ENCODE measurements around the gene DRC3.

The DRC3 gene

DNA sequence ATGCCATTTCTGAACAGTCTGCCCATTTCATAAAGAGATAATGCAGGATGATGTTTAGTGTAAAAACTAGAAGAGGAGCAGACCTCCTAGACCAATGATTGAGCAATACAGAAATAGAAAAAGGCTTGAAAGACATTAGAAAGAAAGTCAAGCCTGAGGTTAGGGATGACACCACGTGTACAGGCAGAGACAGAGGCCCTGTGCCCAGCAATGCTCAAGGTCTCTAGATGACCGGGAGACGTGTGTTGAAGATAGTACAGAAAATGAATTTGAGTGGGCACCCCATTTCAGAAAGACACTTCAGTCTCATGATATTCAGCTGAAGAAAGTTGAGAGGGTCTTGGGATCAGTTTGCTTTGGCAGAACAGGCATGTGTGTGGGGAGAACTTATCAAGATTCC is 71.9 kb downstream of the DRC3 start:
- TF ChIP-seq, protein P1, sequence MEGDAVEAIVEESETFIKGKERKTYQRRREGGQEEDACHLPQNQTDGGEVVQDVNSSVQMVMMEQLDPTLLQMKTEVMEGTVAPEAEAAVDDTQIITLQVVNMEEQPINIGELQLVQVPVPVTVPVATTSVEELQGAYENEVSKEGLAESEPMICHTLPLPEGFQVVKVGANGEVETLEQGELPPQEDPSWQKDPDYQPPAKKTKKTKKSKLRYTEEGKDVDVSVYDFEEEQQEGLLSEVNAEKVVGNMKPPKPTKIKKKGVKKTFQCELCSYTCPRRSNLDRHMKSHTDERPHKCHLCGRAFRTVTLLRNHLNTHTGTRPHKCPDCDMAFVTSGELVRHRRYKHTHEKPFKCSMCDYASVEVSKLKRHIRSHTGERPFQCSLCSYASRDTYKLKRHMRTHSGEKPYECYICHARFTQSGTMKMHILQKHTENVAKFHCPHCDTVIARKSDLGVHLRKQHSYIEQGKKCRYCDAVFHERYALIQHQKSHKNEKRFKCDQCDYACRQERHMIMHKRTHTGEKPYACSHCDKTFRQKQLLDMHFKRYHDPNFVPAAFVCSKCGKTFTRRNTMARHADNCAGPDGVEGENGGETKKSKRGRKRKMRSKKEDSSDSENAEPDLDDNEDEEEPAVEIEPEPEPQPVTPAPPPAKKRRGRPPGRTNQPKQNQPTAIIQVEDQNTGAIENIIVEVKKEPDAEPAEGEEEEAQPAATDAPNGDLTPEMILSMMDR (IDR thresholded peaks at IDR 0.05; ENCODE audit: low read depth, low read length, missing control alignments), result no peak
- in situ Hi-C loops (cut with HindIII; ENCODE audit: low sequenced_read_pairs), result loop anchor here (25.0 kb wide), 1 partner anchor 382 kb away; no protein-coding TSS in a partner anchor

DNA sequence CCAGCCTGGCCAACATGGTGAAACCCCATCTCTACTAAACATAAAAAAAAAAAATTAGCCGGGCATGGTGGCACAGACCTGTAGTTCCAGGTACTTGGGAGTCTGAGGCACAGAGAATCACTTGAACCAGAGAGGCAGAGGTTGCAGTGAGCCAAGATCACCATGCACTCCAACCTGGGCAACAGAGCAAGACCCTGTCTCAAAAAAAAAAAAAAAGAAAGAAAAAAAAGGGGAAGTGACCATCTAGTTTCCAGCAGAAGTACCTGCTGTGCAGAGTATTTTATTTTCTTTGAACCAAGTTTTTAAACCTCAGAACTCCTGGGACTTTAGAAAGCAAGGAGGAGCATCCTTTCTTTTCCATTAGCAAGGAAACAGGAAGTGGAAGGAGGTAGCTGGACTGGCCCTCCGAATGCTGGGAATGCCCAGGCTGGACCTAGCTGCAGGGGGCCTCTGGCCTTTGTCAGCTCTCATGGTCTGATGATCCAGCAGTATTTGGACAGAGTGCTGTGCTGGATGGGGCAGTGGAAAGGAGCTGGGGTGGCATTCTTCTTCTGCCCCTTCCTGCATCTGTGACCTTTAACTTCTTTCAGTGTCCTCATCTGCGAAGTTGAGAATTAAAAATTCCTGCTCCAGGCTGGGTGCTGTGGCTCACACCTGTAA is 73.2 kb downstream of the DRC3 start:
- TF ChIP-seq, protein P1 (IDR thresholded peaks at IDR 0.05; ENCODE audit: low read depth, low read length, missing control alignments), result no peak
- in situ Hi-C loops (cut with HindIII; ENCODE audit: low sequenced_read_pairs), result loop anchor here (25.0 kb wide), 1 partner anchor 384 kb away; no protein-coding TSS in a partner anchor
- no peak for DNase-seq (ENCODE audit: low read depth)
- H3K4me3 ChIP-seq (ENCODE audit: low read depth, low read length), result no peak overlapping the region

More for the DNA sequence above, 71.9 kb downstream of the DRC3 start:
- no peak overlapping the region for H3K4me3 ChIP-seq (ENCODE audit: low read depth, low read length)
- DNase-seq (ENCODE audit: low read depth), result no peak

DNA sequence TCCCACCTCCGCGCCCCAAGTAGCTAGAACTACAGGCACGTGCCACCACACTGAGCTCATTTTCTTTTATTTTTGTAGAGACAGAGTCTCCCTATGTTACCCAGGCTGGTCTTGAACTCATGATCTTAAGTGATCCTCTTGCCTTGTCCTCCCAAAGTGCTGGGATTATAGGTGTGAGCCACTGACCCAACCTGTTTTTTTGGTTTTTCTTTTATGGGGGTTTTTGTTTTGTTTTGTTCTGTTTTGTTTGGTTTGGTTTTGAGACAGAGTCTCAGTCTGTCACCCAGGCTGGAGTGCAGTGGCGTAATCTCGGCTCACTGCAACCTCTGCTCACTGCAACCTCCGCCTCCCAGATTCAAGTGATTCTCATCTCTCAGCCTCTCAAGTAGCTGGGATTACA is 82.9 kb downstream of the DRC3 start:
- in situ Hi-C loops (cut with HindIII; ENCODE audit: low sequenced_read_pairs), result no loop called here
- DNase-seq (ENCODE audit: low read depth), result no peak
- H3K4me3 ChIP-seq (ENCODE audit: low read depth, low read length), result no peak overlapping the region
- TF ChIP-seq, protein P1 (IDR thresholded peaks at IDR 0.05; ENCODE audit: low read depth, low read length, missing control alignments), result no peak

DNA sequence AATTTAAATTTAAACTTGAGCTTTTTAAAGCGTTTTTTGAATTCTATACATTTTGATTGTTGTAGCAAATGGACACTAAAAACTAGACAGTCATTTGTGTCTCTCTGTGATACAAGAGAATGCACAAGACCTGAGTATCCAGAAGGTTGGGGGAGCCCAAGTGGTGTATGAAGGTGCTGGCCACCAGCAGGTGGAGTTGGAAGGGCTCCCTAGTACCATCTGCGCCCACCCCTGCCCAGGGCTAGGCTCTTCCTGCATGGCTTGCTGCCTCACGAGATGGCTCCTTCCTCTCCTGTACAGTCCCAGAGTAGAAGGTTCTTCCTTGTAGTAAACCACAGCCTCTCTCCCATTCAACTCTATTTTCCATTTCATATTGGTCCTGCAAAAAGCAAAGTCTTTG is 83.6 kb downstream of the DRC3 start:
- TF ChIP-seq, protein P1 (IDR thresholded peaks at IDR 0.05; ENCODE audit: low read depth, low read length, missing control alignments), result no peak
- no peak for DNase-seq (ENCODE audit: low read depth)
- H3K4me3 ChIP-seq (ENCODE audit: low read depth, low read length), result no peak overlapping the region
- in situ Hi-C loops (cut with HindIII; ENCODE audit: low sequenced_read_pairs), result no loop called here

DNA sequence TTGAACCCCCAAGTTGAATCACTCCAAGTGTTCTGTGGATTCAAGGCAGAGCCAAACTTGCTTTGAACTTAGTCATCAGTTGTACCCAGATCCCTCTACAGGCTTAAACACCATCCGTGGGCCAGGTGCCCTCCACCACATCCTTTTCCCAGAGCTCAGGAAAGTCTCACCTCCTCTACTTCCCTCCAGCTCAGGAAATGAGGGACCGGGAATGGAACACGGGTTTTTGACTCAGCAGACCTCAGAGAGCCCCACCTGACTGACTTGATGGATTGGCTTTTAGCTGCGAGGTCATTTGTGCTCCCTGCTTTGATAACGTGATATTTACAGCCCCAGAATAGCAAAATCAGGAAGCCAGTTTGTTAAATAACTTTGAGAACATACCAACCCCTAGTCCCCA is 86.6 kb downstream of the DRC3 start:
- no peak for DNase-seq (ENCODE audit: low read depth)
- H3K4me3 ChIP-seq (ENCODE audit: low read depth, low read length), result no peak overlapping the region
- TF ChIP-seq, protein P1 (IDR thresholded peaks at IDR 0.05; ENCODE audit: low read depth, low read length, missing control alignments), result no peak
- in situ Hi-C loops (cut with HindIII; ENCODE audit: low sequenced_read_pairs), result no loop called here

DNA sequence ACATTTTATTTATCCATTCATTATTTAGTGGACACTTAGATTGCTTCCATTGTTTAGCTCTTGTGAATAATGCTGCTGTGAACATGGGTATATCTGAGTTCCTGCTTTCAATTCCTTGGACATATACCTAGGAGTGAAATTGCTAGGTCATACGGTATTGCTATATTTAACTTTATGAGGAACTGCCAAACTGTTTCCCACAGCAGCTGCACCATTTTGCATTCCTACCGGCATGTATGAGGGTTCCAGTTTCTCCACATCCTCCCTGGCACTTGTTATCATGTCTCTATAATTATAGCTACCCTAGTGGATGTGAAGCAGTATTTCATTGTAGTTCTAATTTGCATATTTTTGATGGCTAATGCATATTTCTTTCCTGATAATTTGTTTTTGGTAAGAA is 91.4 kb downstream of the DRC3 start:
- H3K4me3 ChIP-seq (ENCODE audit: low read depth, low read length), result no peak overlapping the region
- in situ Hi-C loops (cut with HindIII; ENCODE audit: low sequenced_read_pairs), result no loop called here
- TF ChIP-seq, protein P1 (IDR thresholded peaks at IDR 0.05; ENCODE audit: low read depth, low read length, missing control alignments), result no peak
- no peak for DNase-seq (ENCODE audit: low read depth)
